Stimulated activated CD8-positive, alpha-beta memory T cell treated with anti-CD3 and anti-CD28 coated beads, Interleukin-12 subunit alpha, Interleukin-12 subunit beta, amount 100 ng/mL, for 24 hours (primary cell): Measurements from ENCODE around the gene CCDC9B.

Source experiments
- DNase-seq: peaks from one replicate; pipeline ENCODE4 v3.0.0-alpha.2; 2020; ENCODE audit errors: extremely low read depth

CCDC9B gene

DNA sequence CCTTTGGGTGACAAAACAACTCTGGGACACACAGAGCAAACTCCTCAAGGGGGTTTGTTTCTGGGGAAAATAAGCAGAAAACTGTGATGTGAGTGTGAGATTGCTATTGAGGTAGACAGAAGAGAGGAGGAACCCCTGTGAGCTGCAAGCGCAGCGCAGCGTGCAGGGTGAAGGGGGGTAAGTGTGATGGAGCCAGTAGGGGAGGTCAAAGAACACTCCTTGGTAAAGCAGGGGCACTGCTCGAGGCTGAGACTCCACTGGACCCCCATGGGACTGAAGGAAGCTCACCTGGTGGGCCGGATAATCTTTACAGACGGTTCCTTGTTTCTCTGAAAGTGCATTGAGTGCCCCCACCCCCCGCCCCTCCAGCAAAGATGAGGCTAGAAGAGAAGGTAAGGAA, 9.7 kb downstream of the CCDC9B start:
- no peak for DNase-seq

DNA sequence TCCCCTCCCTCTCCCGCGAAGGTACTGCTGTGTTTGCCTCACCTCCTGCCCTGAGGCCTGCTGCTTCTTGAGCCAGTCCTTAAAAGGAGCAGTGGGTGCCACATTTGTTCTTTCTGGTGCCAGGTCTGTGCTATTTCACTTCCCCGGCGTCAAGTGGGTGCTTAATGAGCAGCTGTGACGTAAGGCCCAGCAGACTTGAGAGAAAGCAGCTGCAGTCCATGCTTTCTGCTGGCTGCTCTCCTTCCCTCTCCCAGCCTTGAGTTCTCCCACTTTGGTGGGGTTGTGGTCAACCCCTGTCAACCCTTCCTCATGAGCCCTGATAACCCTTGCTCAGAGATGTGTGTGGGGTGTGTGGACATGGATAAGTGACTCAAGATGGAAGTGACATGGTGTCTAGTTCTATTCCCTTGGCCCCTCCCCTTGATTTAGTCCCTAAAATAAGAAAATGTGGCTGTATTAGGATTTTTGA, 10.3 kb downstream of the CCDC9B start:
- DNase-seq, result no peak

DNA sequence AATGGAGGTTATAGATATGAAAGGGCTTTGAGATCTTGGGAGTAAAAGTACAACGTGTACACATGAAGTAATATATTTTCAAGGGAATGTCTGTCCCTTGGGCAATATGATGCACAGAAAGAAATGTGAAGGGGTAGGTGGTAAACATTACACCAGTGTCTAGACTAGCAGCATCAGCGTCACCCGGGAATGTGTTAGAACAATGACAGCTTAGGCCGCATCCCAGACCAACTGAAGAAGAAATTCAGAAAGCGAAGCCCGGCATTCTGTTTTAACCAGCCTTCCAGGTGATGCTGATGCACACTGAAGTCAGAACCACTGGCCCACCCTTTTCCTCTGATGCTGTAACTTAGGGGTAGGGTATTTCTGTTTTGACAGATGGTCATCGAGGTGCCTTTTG, 10.9 kb downstream of the CCDC9B start:
- no peak for DNase-seq

DNA sequence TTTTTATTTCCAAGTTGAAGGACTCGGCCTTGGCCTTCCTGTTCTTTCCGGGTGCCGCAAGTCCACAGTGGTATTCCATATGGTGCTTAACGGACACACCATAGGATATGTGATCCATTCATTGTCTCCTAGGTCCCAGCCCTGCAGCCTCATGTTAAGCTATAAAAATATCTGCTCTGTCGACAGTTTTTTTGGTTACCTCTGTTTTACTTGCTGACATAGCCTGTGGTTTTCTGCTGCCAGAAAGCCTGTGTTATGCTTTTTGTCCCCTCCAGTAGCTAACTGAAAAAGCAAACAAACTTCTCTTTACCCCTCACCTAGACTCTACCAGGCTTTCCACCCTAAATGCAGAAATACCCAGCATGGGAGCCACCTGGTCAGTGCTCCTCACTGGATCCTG, 12.0 kb downstream of the CCDC9B start:
- no peak for DNase-seq

DNA sequence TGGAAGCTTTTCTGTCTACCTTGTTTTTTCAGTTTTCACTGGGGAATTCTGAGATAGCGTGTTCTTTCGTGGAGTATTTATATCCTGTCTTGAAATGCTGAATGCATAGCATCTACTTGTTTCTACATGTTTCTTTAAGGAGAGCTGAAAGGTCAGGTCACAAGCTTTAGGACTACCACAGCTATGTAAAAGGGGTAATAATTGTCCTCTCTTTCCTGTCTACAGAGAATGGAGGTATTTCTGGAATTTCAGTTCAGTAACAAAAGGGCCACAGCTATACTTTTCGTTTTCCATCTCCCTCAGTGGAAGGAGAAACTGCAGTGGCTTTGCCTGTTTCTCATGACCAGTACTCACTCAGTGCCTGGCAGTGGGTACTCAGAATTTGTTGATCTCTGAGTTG, 12.6 kb downstream of the CCDC9B start:
- DNase-seq, result no peak

DNA sequence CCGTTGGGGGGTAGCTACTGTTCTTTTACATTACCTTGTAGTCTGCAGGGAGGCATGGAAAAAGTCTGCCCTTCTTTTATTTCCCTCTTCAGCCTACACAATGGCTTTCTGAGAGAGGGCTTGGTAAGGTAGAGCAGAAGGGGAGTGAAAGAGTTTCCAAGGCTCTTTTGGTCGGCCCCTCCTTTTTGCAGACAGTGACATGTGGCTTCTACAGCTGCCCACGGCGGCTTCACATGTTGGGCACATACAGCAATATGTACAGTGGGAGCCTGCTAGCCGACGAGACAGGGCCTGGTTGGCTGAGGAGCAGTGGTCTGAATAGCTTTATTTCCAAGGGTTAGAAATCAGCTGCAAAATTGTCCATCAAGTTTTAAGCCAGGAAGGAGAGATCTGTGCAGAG, 13.3 kb downstream of the CCDC9B start:
- no peak for DNase-seq

DNA sequence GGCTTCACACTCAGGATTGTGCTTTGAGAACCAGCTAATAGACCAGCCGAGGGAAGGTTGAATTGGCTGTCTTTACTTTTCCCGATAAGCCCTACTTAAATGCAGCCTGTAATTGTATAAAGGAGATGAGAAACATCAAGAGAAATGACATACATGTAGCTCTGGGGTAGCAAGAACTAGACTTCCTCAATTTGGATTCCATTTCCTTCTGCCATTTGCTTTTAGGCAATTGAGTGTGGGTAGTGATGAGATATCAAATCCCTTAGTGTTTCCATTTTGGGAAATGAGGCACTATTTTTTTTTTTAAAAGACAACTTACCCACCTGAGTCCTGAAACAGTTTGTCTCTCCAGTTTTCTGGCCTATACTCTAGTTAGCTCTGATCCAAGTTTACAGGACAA, 15.0 kb downstream of the CCDC9B start:
- no peak for DNase-seq

DNA sequence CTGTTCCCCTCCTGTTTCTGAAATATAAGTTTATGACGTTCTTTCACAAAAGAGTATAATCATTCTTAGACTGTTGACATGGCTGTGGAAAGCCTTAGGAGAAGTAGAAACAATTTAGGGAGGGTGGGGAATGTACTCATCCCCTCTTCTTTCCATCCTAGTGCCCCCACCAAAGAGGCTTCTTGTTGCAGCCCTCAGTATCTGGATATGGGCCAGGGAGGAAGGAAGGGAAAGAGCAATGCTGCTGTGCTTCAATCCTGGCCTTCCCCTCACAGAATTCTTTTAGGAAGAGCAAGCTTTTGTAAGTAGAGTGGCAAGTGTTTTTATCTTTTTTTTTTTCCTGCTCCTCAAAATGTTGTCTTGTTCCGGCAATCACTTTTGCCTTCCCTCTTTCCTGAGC, 15.6 kb downstream of the CCDC9B start:
- DNase-seq, result no peak

DNA sequence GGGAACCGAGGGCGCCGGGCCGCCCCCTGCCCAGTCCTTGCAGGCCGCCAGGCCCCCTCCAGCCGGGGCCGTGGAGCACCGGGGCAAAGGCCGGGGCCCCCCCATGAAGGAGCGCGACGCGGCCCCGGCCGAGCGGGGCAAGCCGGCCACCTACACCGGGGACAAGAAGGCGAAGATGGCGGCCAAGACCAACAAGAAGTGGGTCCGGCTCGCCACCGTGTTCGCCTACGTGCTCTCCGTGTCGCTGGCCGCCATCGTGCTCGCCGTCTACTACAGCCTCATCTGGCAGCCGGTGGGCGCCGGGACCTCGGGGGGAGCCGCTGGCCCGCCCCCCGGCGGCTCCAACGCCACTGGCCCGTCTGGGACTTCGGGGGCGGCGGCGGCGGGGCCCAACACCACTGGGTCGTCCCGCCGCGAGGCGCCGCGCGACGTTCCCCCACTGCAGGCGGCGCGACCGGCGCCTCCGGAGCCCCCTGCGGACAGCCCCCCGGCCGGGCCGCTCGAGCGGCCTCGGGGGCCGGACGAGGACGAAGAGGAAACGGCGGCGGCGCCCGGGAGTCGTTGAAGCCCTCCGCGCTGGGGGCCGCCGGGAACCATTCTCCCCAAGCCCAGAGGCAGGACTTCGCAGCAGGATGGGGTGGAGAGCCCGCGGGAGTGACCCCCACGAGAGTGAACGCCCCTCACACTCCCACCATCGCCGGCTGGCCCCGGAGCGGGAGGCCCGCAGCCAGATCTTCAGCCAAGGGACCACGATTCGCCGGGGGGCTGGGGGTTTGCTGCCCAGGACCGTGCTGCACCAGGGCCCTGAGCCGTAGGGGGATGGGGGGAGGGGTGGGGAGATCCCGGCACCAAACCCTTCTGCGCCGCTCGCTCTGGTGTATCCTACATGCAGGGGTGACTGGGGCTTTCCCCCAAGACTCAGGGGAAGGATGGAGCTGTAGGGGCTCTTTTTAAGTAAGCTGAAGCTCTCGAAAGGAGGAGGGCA, 16.5 kb downstream of the CCDC9B start:
- no peak for DNase-seq

DNA sequence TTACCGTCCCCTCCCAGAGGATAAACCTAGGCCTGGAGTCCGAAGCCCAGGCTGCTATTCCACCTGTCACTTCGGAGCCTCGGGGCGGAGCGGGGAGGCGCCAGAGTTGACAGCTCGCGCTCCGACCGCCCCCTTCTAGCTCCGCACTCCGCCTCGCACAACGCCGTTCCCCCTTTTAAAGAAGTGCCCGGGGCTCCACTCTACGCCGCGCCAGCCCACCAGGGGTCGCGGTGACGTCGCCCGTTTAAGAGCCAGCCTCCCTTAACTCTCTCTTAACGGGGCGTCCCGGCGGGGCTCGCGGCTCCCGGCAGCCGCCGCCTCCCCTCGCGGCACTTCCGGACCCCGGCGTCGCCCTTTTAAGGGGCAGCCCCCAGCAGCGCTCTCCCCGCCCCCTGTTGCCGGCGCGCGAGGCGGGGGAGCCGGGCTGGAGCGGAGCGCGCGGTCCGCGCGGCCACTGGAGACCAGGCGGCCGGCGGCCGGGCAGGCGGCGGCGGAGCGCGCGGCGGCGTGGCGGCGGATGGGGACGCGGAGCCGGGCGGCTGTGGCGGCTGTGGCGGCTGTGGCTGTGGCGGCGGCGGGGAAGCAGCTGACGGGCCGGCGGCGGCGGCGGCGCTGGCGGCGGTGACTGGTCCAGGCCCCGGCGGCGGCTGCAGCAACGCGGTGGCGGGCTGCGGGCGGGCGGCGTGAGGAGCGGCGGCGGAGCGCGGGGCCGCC, 17.3 kb downstream of the CCDC9B start, which contains the start of gene INAFM2:
TSS of gene INAFM2 (plus strand) at position 454 of the 714 bp plus-strand sequence. CDS start 364 bp downstream, outside the sequence.
- peak; percentile 79 for DNase-seq

DNA sequence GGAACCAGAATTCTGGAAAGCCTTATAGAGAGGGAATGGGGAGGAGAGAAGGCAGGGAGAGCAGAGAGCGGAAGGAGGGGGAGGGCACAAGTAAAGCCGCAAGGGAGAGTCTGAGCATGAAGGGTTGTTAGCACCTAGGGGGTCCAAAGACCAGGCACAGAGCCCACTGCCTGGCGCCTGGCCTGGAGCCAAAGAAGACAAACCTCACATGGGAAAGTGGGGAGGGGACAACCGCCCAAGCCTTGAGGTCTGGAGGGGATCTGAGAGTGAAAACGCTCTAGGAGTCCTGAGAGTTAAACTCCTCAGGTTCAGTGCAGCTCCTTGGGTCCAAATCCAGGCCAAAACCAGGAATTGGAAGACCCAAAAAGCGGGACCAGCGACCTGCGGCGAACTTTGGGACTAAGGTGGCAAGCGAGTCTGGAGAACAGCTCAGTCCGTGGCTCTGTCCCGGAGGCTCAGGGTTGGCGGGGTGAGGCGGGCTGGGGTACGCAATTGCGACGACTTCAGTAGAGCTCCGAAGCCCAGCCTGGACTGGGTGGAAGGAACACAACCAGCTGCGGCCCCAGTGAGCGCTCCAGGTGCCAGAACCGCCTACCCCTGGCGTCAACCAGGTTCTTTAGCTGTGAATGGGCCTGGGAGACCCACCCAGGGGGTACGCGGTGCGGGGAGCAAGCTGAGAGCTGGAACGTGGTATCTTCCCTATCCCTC, 18.1 kb downstream of the CCDC9B start:
- no peak for DNase-seq

DNA sequence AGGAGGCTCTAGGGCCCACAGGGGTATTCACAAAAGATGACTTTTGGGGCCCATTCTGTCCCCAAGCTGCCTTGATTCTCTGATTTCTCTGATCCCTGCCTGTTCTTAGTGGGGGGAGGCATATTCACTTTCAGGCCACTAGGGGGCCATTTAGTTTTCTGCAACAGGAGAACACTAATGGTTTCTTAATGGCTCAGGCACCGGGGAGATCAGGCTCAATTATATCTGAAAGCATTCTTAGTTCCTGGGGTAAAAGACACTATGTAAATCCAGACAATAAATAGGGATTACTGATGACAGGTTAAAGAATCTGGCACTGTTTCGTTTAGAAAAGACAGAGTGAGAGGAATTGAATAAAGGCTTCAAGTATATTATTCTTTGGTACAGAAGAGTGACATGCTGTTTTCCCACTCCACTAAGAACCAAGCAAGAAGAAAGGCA, 19.8 kb downstream of the CCDC9B start:
- DNase-seq, result no peak

DNA sequence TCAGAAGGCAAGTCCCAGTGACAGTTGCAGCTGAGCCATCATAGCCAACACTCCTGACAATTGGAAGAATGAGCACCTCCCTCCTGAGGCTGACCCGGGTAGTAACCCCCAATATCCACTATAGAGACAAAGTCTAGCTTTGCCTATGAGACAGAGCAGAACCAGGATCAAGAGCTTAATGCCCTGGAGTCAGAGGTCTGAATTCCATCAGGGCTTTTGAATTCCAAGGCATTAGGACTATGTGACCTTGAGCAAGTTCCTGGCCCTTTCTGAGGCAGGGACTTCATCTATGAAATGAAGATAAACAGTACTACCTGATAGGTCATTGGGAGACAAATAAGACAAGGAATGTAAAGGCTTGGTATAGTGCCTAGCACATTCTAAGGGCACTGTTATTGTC, 20.3 kb downstream of the CCDC9B start:
- no peak for DNase-seq

DNA sequence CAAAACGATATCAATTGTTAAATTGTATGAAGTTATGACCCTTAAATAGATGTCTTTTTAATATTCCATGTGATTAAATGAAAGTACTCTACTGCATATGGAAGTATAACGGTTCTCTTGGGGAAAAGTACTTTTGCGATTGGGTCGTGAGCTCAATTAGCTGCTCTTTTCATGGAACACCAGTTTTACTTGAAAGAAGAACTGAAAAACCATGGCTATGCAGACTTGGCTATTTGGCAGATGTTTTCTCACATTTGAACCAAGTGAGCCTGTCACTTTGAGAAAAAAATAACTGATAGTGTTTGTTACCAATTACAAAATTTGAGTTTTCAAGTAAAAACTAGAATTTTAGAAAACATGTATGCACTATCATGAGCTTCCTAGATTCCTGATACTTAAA, 23.2 kb downstream of the CCDC9B start:
- no peak for DNase-seq

DNA sequence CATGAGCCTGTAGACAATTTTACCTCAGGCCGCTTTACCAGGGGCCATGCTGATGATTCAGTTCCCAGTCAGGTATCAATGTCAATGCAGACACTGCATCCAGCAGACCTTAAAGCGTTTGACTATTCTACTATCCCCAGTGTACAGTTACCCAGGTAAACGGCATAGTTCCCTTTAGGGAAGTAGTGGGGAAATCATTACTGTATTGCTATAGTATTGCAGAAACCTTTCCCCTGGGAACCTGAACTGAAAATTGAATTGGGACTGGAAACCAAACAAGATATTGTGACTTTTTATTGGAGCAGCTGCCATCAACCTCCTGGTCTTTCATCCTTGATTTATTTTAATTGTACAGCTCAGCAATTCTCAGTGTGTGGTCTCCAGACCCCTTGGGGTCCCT, 23.8 kb downstream of the CCDC9B start:
- DNase-seq, result no peak

DNA sequence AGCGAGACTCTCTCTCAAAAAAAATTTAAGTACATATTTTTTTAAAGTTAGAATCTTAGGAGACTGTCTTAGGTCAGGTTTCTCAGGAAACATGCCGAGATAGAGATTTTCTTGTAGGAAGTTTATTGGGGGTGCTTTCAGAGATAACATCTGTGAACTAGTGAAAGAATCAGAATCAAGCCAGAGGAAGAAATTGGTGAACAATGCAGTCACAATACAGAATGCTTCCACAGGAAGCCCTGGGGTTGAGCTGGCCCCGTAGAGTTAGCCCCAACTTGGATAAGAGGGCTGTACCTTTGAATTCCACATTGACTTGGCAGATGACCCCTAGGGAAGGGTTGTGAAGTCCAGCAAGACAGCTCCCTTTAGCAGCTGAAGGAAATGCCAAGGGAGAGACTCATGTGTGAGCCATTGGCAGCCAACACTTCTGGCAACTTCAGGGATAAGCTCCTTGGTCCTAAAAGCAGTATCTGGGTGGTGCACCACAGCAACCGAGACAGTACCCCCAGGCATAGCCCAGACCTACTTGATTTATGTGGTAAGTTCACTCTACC, 25.9 kb downstream of the CCDC9B start:
- DNase-seq, result no peak

DNA sequence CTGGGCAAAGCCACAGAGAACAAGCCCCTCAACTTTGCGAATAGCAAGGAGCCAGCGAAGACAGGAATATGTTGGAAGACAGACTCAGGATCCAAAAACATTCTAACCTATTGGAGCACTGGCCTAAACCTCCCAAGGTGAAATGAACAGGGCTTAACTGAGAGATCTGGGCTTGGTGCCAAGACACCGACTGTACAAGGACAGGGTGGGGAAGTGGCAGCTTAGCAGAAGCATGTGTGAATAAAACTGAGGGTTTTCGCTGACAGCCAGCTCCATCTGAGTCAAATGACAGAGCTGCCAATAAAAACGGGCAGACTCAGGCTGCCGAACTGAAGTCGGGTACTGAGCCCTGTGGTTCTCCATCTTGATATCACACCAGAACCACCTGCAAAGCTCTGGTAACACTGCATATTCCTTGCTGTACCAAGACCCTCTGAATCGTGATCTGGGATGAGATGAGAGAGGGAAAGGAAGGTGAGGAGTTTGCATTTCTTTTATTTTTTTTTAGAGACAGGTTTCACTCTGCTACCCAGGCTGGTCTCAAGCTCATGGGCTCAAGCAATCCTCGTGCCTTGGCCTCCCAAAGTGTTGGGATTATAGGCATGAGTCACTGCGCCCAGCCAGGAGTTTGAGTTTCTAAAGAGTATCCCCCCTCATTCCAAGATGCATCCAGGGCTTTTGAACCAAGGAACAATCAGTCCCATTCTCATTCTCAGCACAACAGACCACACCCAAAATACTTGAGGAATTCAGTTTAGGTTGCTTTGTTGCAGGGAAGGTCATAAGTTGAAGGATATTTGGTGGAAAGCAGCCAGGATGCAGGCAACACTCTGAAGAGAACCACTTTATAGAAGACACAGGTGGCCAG, 27.0 kb downstream of the CCDC9B start:
- no peak for DNase-seq

DNA sequence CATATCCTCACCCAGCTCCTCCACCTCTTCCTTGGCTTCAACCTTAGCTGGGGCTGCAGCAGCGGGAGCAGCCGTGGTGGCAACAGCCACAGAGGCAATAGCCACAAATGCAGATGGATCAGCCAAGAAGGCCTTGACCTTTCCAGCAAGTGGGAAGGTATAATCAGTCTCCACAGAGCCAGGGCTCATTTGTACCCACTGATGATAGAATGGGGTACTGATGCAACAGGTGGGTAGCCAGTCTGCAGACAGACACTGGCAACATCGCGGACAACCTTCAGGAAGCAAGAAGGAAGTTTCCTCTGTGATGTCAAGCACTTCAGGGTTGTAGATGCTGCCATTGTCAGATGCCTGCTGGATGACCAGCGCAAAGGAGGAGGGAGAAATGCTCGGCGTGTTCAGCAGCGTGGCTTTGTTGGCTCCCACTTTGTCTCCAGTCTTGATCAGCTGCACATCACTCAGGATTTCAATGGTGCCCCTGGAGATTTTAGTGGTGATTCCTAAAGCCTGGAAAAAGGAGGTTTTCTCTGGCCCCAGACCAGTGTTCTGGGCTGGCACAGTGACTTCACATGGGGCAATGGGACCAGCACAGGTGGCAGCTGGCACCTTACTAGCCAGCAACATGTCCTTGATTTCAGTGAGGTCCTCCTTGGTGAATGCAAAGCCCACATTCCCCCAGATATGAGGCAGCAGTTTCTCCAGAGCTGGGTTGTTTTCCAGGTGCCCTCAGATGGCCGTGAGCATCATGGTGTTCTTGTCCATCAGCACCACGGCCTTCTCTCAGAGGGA, 28.2 kb downstream of the CCDC9B start:
- no peak for DNase-seq

DNA sequence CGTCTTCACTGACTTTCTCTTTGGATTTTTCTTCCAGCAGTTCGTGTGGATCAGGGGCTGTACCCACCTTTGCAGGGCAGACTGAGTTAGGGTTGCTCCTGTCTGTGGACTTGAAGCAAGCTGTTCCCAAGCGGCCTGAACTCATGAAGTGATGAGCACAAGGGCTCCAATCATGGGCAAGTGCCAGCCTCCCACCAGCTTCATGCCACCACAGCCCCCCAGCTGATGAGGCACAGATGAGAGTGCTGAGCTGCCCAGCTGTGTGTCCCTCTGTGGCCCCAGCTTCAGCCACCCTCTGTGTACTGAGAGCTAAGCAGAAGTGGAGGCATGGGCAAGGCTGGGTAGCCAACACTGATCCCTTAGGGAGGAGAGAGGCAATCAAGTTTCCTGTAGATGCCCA, 29.7 kb downstream of the CCDC9B start:
- DNase-seq, result no peak
